Measurements from ENCODE around the gene ANKRD39. TPM values are rescaled to one million over a fixed set of nuclear protein-coding genes. Genes with fewer than 3 reads are reported as not detected.
"Not testable (repeated sequence)": the region's sequence is repeated elsewhere in the genome, so short reads cannot be mapped to it uniquely, and the experiment has no call there.

Gene ANKRD39
- total RNA-seq, 1 donor from 2014 or later = 14.9 TPM

GRCh38 chr2:96891591-96892333 is 33.9 kb upstream of the ANKRD39 start:
- TF ChIP-seq CTCF (IDR thresholded peaks at IDR 0.05; ENCODE audit: unreplicated experiment) = no peak
- no peak overlapping the region for H3K4me3 Mint-ChIP-seq (ENCODE audit: unreplicated experiment)
- peaks cover 17% of the 10 kb centered on the region for H3K27me3 Mint-ChIP-seq (ENCODE audit: unreplicated experiment)
- no peaks in the 10 kb centered on the region for H3K36me3 Mint-ChIP-seq (ENCODE audit: low read depth, unreplicated experiment)
- no peaks in the 10 kb centered on the region for H3K9me3 Mint-ChIP-seq (ENCODE audit: unreplicated experiment)
- H3K27ac Mint-ChIP-seq (ENCODE audit: unreplicated experiment) = peak overlapping the region; percentile 37
- no peak for DNase-seq (ENCODE audit: low spot score)
- peaks cover 45% of the 10 kb centered on the region for H3K4me1 Mint-ChIP-seq (ENCODE audit: unreplicated experiment)

GRCh38 chr2:96890726-96891385 is 33.0 kb upstream of the ANKRD39 start:
- DNase-seq (ENCODE audit: low spot score) = no peak
- TF ChIP-seq CTCF (IDR thresholded peaks at IDR 0.05; ENCODE audit: unreplicated experiment) = no peak
- H3K36me3 Mint-ChIP-seq (ENCODE audit: low read depth, unreplicated experiment) = peaks cover 5% of the 10 kb centered on the region
- peak overlapping the region; percentile 37 for H3K27ac Mint-ChIP-seq (ENCODE audit: unreplicated experiment)
- H3K9me3 Mint-ChIP-seq (ENCODE audit: unreplicated experiment) = no peaks in the 10 kb centered on the region
- no peak overlapping the region for H3K4me3 Mint-ChIP-seq (ENCODE audit: unreplicated experiment)
- H3K4me1 Mint-ChIP-seq (ENCODE audit: unreplicated experiment) = peaks cover 40% of the 10 kb centered on the region
- peaks cover 16% of the 10 kb centered on the region for H3K27me3 Mint-ChIP-seq (ENCODE audit: unreplicated experiment)

GRCh38 chr2:96890252-96890651 is 32.4 kb upstream of the ANKRD39 start:
- no peak for DNase-seq (ENCODE audit: low spot score)
- peaks cover 5% of the 10 kb centered on the region for H3K36me3 Mint-ChIP-seq (ENCODE audit: low read depth, unreplicated experiment)
- peaks cover 40% of the 10 kb centered on the region for H3K4me1 Mint-ChIP-seq (ENCODE audit: unreplicated experiment)
- H3K27ac Mint-ChIP-seq (ENCODE audit: unreplicated experiment) = no peak overlapping the region
- H3K4me3 Mint-ChIP-seq (ENCODE audit: unreplicated experiment) = no peak overlapping the region
- TF ChIP-seq CTCF (IDR thresholded peaks at IDR 0.05; ENCODE audit: unreplicated experiment) = no peak
- H3K27me3 Mint-ChIP-seq (ENCODE audit: unreplicated experiment) = peaks cover 14% of the 10 kb centered on the region
- no peaks in the 10 kb centered on the region for H3K9me3 Mint-ChIP-seq (ENCODE audit: unreplicated experiment)

DNA sequence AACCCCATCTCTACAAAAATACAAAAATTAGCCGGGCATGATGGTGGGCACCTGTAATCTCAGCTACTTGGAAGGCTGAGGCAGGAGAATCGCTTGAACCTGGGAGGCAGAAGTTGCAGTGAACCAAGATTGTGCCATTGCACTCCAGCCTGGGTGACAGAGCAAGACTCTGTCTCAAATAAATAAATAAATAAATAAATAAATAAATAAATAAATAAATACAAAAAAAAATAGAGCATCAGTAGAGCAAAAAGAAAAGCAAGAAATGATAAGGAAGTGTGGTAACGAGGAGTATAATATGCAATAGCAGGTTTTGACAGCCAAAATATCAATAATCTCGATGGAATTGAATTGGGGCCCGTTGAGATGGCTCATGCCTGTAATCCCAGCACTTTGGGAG is 31.7 kb upstream of the ANKRD39 start:
- peak overlapping the region; percentile 42 for H3K27ac Mint-ChIP-seq (ENCODE audit: unreplicated experiment)
- not testable (repeated sequence) for H3K27me3 Mint-ChIP-seq (ENCODE audit: unreplicated experiment); H3K4me3 Mint-ChIP-seq (ENCODE audit: unreplicated experiment); DNase-seq (ENCODE audit: low spot score); H3K9me3 Mint-ChIP-seq (ENCODE audit: unreplicated experiment); H3K36me3 Mint-ChIP-seq (ENCODE audit: low read depth, unreplicated experiment)
- peaks cover 41% of the 10 kb centered on the region for H3K4me1 Mint-ChIP-seq (ENCODE audit: unreplicated experiment)

DNA sequence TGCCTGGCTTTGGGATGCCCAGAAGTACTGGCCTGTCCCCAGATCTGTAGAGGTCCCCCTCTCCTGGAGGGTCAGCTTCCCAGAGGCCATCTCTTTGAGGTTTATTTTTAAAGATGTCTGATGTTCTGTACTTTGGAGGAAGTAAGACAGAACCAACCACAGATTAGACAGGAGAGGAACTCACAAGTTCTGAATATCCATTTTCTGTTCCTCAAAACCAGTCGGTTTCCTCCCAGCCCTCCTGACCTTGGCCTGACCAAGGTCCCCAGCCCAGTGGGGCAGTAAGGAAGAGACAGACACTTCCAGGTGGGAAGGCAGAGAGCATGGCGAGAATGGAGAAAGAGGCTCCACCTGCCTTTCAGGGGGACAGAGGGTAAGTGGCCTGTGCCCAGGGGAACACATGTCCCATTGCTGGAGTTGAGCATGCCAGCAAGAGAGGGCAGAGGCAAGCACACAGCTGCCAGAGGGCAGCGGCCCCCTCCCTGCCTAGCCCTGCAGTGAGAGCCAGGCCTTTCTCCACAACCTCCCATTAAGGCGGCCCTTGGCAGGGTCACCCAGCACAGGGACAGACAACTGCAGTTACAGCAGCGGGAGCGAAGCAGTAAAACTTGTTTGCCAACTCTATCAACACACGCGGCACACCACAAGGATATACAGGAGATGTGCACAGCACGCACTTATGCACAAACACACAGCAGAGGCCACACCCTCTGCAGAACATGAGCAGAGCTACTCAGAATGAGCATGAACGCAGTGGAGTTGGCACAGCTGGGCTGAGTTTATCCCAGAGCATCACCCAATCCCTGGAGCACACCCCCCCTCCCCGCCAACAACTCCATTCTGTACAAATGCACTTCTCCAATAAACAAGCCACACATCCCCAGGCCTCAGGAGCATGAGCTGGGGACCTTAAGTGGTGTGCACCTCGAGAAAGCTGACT is 30.5 kb upstream of the ANKRD39 start:
- H3K9me3 Mint-ChIP-seq (ENCODE audit: unreplicated experiment) = no peaks in the 10 kb centered on the region
- H3K27me3 Mint-ChIP-seq (ENCODE audit: unreplicated experiment) = peaks cover 10% of the 10 kb centered on the region
- TF ChIP-seq CTCF (IDR thresholded peaks at IDR 0.05; ENCODE audit: unreplicated experiment) = no peak
- H3K4me1 Mint-ChIP-seq (ENCODE audit: unreplicated experiment) = peaks cover 44% of the 10 kb centered on the region
- no peak for DNase-seq (ENCODE audit: low spot score)
- H3K4me3 Mint-ChIP-seq (ENCODE audit: unreplicated experiment) = no peak overlapping the region
- peaks cover 5% of the 10 kb centered on the region for H3K36me3 Mint-ChIP-seq (ENCODE audit: low read depth, unreplicated experiment)
- H3K27ac Mint-ChIP-seq (ENCODE audit: unreplicated experiment) = no peak overlapping the region

All from endothelial cell (in vitro differentiated cells).